GM12801 (cell line): ENCODE results near the gene ADAM30.

Source experiments
- CTCF ChIP-seq: IDR thresholded peaks from one replicate; pipeline ENCODE4 v1.5.1; 2011; ENCODE audit warnings: control low read depth; ENCODE audit not compliant: insufficient read length; ENCODE audit errors: extremely low read depth

Gene ADAM30

GRCh38 chr1:119871881-119872280, 24.4 kb downstream of the ADAM30 start:
- no peak for TF ChIP-seq CTCF

- TF ChIP-seq CTCF: no peak
Measured at GRCh38 chr1:119870917-119871596, 25.3 kb downstream of the ADAM30 start.

- TF ChIP-seq CTCF: no peak
Measured at GRCh38 chr1:119869995-119870394, 26.3 kb downstream of the ADAM30 start.

GRCh38 chr1:119868176-119868575, 28.1 kb downstream of the ADAM30 start:
- no peak for TF ChIP-seq CTCF

GRCh38 chr1:119866451-119866850, 29.9 kb downstream of the ADAM30 start:
- no peak for TF ChIP-seq CTCF

GRCh38 chr1:119865627-119866026, 30.7 kb downstream of the ADAM30 start:
- TF ChIP-seq CTCF: no peak

GRCh38 chr1:119862276-119862675, 34.0 kb downstream of the ADAM30 start:
- TF ChIP-seq CTCF: no peak
